ENCODE data around the gene C5orf58.

DNA sequence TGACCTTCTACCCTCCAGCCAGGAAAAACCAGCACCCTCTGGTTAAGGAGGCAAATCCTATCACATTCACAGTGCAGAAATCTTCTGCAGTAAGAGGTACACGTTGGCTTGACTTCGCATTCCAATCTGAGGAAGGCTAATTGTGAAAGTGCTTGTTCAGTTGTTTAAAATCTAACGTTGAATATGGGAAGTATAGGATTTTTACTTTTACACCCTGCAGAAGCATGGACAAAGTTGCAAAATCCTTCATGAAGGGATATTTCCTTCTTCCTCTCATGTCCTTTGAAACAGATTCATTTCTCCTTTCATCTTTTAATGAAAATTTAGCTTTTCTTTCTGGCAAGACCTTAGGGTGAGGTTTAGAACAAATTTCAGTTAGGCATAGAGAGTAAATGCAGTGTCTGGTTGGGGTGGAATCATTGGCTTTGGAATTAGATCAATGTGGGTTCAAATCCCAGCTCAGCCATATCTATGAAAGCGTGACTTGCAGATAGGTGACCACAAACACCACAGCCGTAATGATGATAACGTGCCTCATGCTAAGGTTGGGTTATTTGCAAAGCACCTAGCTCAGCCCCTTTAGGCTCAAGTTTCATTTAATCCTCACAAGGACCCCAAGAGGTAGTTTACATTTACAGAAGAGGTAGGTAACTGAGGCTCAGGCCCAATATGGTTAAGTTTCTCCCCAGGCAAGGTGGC lies 42.2 kb upstream of the C5orf58 start:
- no peak for TF ChIP-seq POLR2A (IDR thresholded peaks at IDR 0.05)
- TF ChIP-seq, protein P1, sequence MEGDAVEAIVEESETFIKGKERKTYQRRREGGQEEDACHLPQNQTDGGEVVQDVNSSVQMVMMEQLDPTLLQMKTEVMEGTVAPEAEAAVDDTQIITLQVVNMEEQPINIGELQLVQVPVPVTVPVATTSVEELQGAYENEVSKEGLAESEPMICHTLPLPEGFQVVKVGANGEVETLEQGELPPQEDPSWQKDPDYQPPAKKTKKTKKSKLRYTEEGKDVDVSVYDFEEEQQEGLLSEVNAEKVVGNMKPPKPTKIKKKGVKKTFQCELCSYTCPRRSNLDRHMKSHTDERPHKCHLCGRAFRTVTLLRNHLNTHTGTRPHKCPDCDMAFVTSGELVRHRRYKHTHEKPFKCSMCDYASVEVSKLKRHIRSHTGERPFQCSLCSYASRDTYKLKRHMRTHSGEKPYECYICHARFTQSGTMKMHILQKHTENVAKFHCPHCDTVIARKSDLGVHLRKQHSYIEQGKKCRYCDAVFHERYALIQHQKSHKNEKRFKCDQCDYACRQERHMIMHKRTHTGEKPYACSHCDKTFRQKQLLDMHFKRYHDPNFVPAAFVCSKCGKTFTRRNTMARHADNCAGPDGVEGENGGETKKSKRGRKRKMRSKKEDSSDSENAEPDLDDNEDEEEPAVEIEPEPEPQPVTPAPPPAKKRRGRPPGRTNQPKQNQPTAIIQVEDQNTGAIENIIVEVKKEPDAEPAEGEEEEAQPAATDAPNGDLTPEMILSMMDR (IDR thresholded peaks at IDR 0.05) = no peak

Data from heart left ventricle (tissue), 13 donors.